ENCODE measurements around the gene OLIG3.

OLIG3 gene

DNA sequence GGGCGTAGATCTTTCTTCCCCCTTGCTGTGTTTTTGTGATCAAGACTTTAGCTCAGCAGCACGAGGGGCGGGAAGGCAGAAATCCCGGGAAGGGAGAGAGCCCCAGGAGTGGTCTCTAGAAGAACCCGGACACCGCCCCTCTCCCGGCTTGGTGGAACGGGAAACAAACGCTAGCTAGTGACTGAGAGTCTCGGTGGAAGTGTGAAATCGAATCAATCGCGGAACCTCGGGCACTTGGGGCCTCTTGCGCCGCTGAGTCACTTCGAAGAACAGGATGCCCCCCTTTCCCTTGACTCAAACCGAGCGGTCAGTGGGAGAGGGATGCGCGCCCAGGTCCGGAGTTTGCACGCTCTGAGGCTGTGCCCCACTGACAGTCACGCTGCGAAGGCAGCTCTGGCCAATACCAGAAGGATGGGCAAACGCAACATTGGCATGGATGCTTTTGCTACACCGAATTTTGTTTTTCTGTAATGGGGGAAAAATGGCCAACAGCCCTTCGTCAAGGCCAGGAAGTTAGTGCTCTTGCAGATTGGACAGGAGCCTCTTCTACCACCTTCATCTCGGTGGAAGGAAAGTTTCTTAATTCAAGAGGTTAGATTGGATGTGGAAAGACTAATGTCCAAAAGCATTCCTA is 1.6 kb upstream of the OLIG3 start:
- no peak for DNase-seq

DNA sequence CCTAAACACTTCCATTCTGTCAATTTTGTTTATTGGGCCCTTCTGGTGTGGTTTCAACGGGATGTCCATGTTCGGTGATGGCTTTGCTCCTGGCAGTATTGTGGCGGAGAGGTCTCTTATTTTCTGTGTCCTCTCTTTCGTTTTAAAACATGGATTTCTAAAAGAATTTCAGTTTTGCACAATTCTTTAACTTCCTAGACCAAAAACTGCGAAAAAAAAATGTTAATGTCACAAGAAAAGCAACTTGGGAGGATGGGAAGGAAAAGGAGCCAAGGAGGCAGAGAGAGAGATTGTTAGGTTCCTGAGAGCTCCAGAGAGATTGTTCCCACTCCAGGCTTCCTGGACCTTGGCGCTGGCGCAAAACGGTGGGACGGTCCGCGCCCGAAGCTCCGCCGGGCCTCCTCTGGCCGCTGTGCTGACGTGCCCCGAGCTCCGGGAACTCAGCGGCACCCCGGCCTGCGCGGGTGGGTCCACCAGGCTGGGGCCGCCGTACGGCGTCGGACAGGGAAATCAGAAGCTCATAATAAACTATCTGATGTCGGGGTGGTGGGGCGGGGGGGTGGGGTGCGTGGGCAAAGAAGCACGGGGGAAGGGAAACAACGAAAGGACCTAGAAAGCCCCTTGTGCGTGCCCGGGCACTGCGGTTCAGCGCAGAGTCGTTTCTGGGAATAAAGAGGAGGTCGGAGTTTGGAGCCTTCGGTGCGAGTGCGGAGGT is 951 bp upstream of the OLIG3 start:
- no peak for DNase-seq

DNA sequence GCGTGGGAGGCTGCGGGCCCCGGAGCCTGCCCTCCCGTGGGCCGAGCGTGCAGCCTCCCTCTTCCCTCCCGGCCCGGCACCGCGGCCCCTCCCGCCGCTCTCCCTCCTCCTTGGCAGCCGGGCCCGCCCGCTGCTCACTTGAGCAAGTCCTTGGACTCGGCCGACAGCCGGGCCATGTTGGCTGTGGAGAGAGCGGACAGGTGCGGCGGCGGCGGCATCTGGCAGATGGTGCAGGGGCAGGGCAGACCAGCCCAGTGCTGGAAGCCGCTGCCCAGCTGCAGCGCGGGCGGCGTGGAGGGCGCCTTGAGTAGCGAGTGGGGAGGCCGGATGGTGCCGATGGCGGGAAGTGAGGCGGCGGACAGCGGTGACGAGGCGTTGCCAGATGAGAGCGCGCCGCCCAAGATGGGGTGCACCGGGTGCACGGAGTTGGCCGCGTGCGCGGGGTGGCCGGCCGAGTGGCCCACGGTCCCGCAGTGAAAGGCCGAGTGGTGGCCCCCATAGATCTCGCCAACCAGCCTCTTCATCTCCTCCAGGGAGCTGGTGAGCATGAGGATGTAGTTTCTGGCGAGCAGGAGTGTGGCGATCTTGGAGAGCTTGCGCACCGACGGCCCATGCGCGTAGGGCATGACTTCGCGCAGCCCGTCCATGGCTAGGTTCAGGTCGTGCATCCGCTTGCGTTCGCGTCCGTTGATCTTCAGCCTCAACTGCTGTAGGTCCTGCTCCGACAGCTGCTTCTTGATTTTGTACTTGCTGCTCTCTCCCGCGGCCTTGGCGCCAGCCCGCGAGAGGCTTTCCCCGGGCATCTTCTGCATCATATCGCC is 766 bp downstream of the OLIG3 start:
- DNase-seq: no peak

- DNase-seq: no peak
These were observed 1.6 kb downstream of the OLIG3 start for GRCh38 chr6:137492289-137493217.

- no peak for DNase-seq
These were observed 2.7 kb downstream of the OLIG3 start for GRCh38 chr6:137491478-137491877.

GRCh38 chr6:137490961-137491360 is 3.2 kb downstream of the OLIG3 start:
- no peak for DNase-seq

- DNase-seq: no peak
These were observed 3.9 kb downstream of the OLIG3 start for GRCh38 chr6:137490006-137490905.

GRCh38 chr6:137489046-137490005 is 4.9 kb downstream of the OLIG3 start:
- DNase-seq: no peak

GRCh38 chr6:137488150-137489045 is 5.8 kb downstream of the OLIG3 start:
- no peak for DNase-seq

GRCh38 chr6:137487869-137488149 is 6.4 kb downstream of the OLIG3 start:
- no peak for DNase-seq

GRCh38 chr6:137487181-137487868 is 6.9 kb downstream of the OLIG3 start:
- DNase-seq: no peak

GRCh38 chr6:137486416-137486815 is 7.8 kb downstream of the OLIG3 start:
- no peak for DNase-seq

- DNase-seq: no peak
These were observed 13.8 kb downstream of the OLIG3 start for GRCh38 chr6:137480431-137480830.

- no peak for DNase-seq
These were observed 19.1 kb downstream of the OLIG3 start for GRCh38 chr6:137475103-137475502.

GRCh38 chr6:137473598-137473997 is 20.6 kb downstream of the OLIG3 start:
- no peak for DNase-seq

DNA sequence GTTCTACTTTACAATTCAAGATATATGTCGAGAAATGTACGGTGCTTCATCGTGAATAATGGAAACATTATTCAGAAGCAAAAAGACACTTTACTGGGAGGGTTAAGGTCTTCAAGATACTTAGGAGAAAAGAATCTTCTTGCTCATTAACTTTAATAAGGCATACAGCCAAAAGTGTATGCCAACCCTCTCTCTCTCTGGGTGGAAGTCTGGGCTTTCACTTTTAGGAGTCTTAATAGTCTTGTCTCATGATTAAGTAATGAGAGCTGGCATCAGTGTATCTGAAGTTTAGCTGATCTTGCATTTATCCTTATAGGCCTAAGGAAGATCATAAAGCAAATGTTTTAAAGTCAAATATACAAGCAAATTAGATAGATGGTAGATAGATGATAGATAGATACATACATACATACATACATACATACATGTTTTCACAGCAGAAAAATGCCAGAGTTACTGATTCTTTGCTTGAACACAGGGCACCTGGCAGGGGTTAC is 21.5 kb downstream of the OLIG3 start:
- no peak for DNase-seq

DNA sequence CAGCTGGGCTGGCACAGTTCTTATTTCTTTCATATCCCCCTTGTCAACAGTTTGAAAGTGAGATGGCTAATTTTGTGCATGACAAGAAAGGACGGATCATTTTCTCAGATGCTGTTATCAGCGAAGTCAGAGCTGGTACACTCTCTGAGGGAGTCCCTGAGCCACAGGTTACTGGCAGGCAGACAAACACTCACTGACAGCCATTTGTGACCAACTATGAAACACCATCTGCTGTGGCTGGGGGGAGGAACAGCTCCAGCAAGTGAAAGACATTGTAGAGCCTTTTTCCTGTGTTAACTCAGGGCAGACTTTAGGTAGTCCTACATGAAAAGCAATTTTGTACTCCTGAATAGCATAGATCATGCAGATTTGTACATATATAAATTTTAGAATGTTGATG is 22.2 kb downstream of the OLIG3 start:
- no peak for DNase-seq

- no peak for DNase-seq
These were observed 22.7 kb downstream of the OLIG3 start for GRCh38 chr6:137471497-137471896.

DNA sequence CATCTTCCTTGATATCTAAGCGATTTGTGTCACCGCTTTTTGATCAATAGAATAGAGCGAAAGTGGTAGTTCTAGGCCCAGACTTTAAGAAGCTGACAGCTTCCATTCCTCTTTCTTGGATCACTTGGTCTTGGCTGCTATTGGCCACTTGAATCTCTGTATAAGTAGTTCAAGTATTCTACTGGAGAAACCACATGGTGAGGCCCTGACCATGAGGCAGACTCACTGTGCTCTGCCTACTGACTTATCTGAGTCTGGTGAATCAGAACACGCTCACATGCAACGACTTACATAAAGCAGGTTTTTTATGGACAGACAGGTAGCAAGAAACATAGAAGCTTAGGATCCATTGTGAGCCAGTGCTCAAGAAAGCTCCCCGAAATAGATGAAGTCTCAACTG is 27.0 kb downstream of the OLIG3 start:
- no peak for DNase-seq

Data from fibroblast of skin of abdomen (primary cell).